Liver (tissue), 9 donors: ENCODE results near the gene OCA2. TPM values are rescaled to one million over a fixed set of nuclear protein-coding genes. Genes with fewer than 3 reads are reported as not detected.

Experiments used
- DNase-seq: peaks from one replicate; pipeline ENCODE4 v3.0.0-alpha.2; 2017; ENCODE audit warnings: low spot score
- H3K27ac ChIP-seq, 2 donors: one replicate each; pipeline ENCODE4 v1.7.0; 2013; ENCODE audit warnings: inconsistent platforms in 2 of 2, low read length in 2 of 2, control low read depth in 1 of 2, low read depth in 1 of 2, mild to moderate bottlenecking in 1 of 2
- H3K27me3 ChIP-seq, 4 donors: one replicate each; pipeline versions ENCODE4 v1.6.1 to v1.7.0; 2013; ENCODE audit warnings: low read length in 3 of 4, inconsistent platforms in 1 of 4, mild to moderate bottlenecking in 1 of 4, moderate library complexity in 1 of 4; ENCODE audit not compliant: control insufficient read depth in 4 of 4, insufficient read depth in 4 of 4
- H3K36me3 ChIP-seq, 4 donors: one replicate each; pipeline versions ENCODE4 v1.6.1 to v1.7.0; 2013; ENCODE audit warnings: low read length in 3 of 4, mild to moderate bottlenecking in 3 of 4, low read depth in 1 of 4, moderate library complexity in 1 of 4; ENCODE audit not compliant: control insufficient read depth in 4 of 4, insufficient read depth in 3 of 4
- H3K4me1 ChIP-seq, 4 donors: one replicate each; pipeline versions ENCODE4 v1.6.1 to v1.7.0; 2013; ENCODE audit warnings: low read length in 3 of 4, mild to moderate bottlenecking in 3 of 4, moderate library complexity in 1 of 4; ENCODE audit not compliant: control insufficient read depth in 4 of 4, insufficient read depth in 4 of 4
- H3K4me3 ChIP-seq, 3 donors: one replicate each; pipeline versions ENCODE4 v1.6.1 to v1.7.0; 2013; ENCODE audit warnings: low read length in 3 of 3, control low read depth in 1 of 3, low read depth in 1 of 3, mild to moderate bottlenecking in 1 of 3
- H3K9ac ChIP-seq, 2 donors: one replicate each; pipeline ENCODE4 v1.7.0; 2013; ENCODE audit warnings: low read length in 2 of 2, mild to moderate bottlenecking in 2 of 2, moderate library complexity in 2 of 2, control low read depth in 1 of 2, low read depth in 1 of 2
- H3K9me3 ChIP-seq, 4 donors: one replicate each; pipeline versions ENCODE4 v1.6.1 to v1.7.0; 2013; ENCODE audit warnings: low read length in 3 of 4; ENCODE audit not compliant: control insufficient read depth in 4 of 4
- ATF3 ChIP-seq: IDR thresholded peaks from 2 replicates; pipeline ENCODE4 v1.6.1; 2016; ENCODE audit warnings: antibody characterized with exemption
- CTCF ChIP-seq: fragments of 150-350 bp; IDR thresholded peaks from 2 replicates; pipeline ENCODE4 v1.5.1; 2017; ENCODE audit warnings: improper control_type of control experiment, low read depth, low read length; ENCODE audit not compliant: missing input control
- EGR1 ChIP-seq, 2 donors: IDR thresholded peaks; 2 replicates each; pipeline ENCODE4 v1.6.1; 2016 to 2018; ENCODE audit warnings: antibody characterized with exemption in 2 of 2, low read depth in 2 of 2
- FOXA1 ChIP-seq: IDR thresholded peaks from 2 replicates; pipeline ENCODE4 v1.6.1; 2016; ENCODE audit warnings: antibody characterized with exemption
- FOXA2 ChIP-seq: IDR thresholded peaks from 2 replicates; pipeline ENCODE4 v1.6.1; 2016; ENCODE audit warnings: antibody characterized with exemption
- HNF4A ChIP-seq, 2 donors: conservative IDR thresholded peaks; 2 replicates each; pipeline ENCODE4 v1.6.1; 2016; ENCODE audit warnings: antibody characterized with exemption in 2 of 2, mild to moderate bottlenecking in 2 of 2
- HNF4G ChIP-seq: IDR thresholded peaks from 2 replicates; pipeline ENCODE4 v1.6.1; 2016; ENCODE audit warnings: antibody characterized with exemption
- JUND ChIP-seq, 2 donors: IDR thresholded peaks; 2 replicates each; pipeline ENCODE4 v1.6.1; 2016; ENCODE audit warnings: antibody characterized with exemption in 2 of 2
- MAX ChIP-seq: IDR thresholded peaks from 2 replicates; pipeline ENCODE4 v1.6.1; 2016; ENCODE audit warnings: antibody characterized with exemption
- NR2F2 ChIP-seq: IDR thresholded peaks from 2 replicates; pipeline ENCODE4 v1.6.1; 2016; ENCODE audit warnings: antibody characterized with exemption
- RAD21 ChIP-seq, 2 donors: IDR thresholded peaks; 2 replicates each; pipeline ENCODE4 v1.6.1; 2016; ENCODE audit warnings: antibody characterized with exemption in 2 of 2, mild to moderate bottlenecking in 2 of 2
- REST ChIP-seq: IDR thresholded peaks from 2 replicates; pipeline ENCODE4 v1.6.1; 2016; ENCODE audit warnings: antibody characterized with exemption, mild to moderate bottlenecking
- RXRA ChIP-seq, 2 donors: IDR thresholded peaks; 2 replicates each; pipeline ENCODE4 v1.6.1; 2017 to 2018; ENCODE audit warnings: antibody characterized with exemption in 2 of 2, mild to moderate bottlenecking in 1 of 2
- TAF1 ChIP-seq: conservative IDR thresholded peaks from 2 replicates; pipeline ENCODE4 v1.6.1; 2016; ENCODE audit warnings: antibody characterized with exemption, mild to moderate bottlenecking
- YY1 ChIP-seq: IDR thresholded peaks from 2 replicates; pipeline ENCODE4 v1.6.1; 2016; ENCODE audit warnings: antibody characterized with exemption, mild to moderate bottlenecking
- ZBTB33 ChIP-seq: IDR thresholded peaks from 2 replicates; pipeline ENCODE4 v1.6.1; 2016; ENCODE audit warnings: antibody characterized with exemption
- WGBS: extraction: QIAGEN DNeasy Blood & Tissue Kit; methylation state at CpG from one replicate; pipeline ENCODE4 v1.1.7; 2013; 5-methylcytosine and 5-hydroxymethylcytosine counted together
- polyA plus RNA-seq, 2 donors: library from polyadenylated mRNA; stranded (reverse) in 1 of 2; unstranded in 1 of 2; fragments of 200-250 nt in 1 of 2; fragments of >200 nt in 1 of 2; fragmentation: Nextera tagmentation in 1 of 2; extraction: Ambion mirVana in 1 of 2; gene quantifications; one replicate each; pipeline versions ENCODE4 v1.2.1 to v1.2.3, GENCODE V29; 2013 to 2015
- total RNA-seq, 2 donors: library from RNA; depleted of rRNA; stranded (reverse); fragments of >200 nt; gene quantifications; one replicate each; pipeline ENCODE4 v1.2.3, GENCODE V29; 2014
- donor health status: healthy.
- donor health status: healthy.
- donor health status: healthy.
- donor health status: healthy.
- donor health status: healthy.

OCA2 gene
- total and polyA plus RNA-seq, 4 donors: 0.02 to 0.56 (median 0.15) TPM

DNA sequence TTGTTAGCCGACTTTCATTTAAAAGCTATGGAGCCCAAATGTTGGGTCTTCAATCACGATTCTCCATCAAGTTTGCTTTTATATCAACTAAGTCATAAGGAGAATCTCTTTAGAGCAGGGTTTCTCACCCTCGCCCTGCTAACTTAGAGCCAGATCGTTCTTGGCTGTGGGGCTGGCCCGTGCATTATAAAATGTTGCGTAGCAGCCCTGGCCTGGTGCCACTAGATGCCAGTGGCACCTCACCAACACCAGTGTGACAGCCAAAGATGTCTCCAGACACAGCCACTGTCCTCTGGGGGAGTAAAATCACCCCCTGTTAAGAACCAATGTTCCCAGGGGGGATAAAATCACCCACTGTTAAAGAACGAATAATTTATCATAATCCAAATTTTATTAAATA is 226.1 kb downstream of the OCA2 start:
- 86% methylated on average over 7 of the region's 7 CpGs for WGBS
- Histone ChIP-seq H3K27me3 (peaks cover 0 to 4% (median 0%) of the 10 kb centered on the region in 4 donors), H3K36me3 (no peaks in the 10 kb centered on the region), H3K27ac (no peak overlapping the region), H3K9me3 (no peaks in the 10 kb centered on the region), H3K4me1 (no peaks in the 10 kb centered on the region), H3K9ac (no peak overlapping the region), H3K4me3 (no peak overlapping the region)
- no peak for TF ChIP-seq ATF3
- no peak for TF ChIP-seq EGR1 (IDR thresholded peaks at IDR 0.05; ENCODE audit: low read depth in 2 of 2)
- TF ChIP-seq YY1: no peak
- no peak for TF ChIP-seq CTCF
- no peak for TF ChIP-seq FOXA1
- DNase-seq: no peak

DNA sequence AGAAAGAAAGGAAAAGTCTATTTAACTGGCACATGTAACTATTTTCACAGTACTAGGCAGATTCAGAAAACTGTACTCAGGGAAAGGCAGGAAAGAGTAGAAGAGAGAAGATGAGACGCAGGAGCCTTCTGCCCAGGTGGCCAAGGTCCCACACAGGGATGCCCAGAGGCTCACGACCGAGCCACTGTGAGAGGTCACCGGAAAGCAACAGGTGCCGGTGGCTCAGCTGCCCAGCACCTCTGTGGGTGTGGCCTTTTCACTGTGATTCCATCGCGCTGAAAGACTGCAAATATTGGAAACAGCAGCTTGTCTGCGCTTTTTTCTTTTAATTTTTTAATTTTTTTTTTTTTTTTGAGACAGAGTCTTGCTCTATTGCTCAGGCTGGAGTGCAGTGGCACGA is 226.8 kb downstream of the OCA2 start:
- Histone ChIP-seq H3K4me3 (no peak overlapping the region), H3K27me3 (peaks cover 0 to 4% (median 0%) of the 10 kb centered on the region in 4 donors), H3K9me3 (no peaks in the 10 kb centered on the region), H3K4me1 (no peaks in the 10 kb centered on the region), H3K27ac (no peak overlapping the region), H3K9ac (no peak overlapping the region), H3K36me3 (no peaks in the 10 kb centered on the region)
- no peak for DNase-seq
- WGBS: 88% methylated on average over 9 of the region's 9 CpGs
- no peak for TF ChIP-seq NR2F2
- TF ChIP-seq TAF1: no peak
- TF ChIP-seq EGR1 (IDR thresholded peaks at IDR 0.05; ENCODE audit: low read depth in 2 of 2): no peak
- no peak for TF ChIP-seq JUND (IDR thresholded peaks at IDR 0.05)
- no peak for TF ChIP-seq MAX
- no peak for TF ChIP-seq YY1
- TF ChIP-seq ZBTB33: no peak
- no peak for TF ChIP-seq HNF4G
- no peak for TF ChIP-seq FOXA2

DNA sequence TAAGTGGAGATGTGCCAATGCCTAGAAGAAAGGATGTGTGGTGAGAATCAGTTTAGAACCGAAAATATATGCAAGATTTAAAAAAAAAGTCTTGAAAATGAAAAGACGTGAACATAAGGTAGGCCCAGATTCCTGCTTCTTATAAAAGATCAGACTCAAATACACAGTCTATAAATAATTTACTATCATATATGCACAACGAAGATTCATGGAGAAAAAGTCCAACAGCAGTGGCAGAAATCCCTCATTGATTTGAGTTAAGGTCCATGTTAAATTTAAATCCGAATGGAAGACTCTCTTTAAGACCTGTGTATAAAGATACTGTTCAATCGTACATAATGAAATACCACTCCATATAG is 227.2 kb downstream of the OCA2 start:
- Histone ChIP-seq H3K9ac (no peak overlapping the region), H3K27me3 (peaks cover 0 to 4% (median 0%) of the 10 kb centered on the region in 4 donors), H3K9me3 (no peaks in the 10 kb centered on the region), H3K4me1 (no peaks in the 10 kb centered on the region), H3K4me3 (no peak overlapping the region), H3K36me3 (no peaks in the 10 kb centered on the region), H3K27ac (no peak overlapping the region)
- TF ChIP-seq TAF1: no peak
- no peak for TF ChIP-seq NR2F2
- TF ChIP-seq HNF4A (conservative IDR thresholded peaks at IDR 0.05): no peak
- no peak for TF ChIP-seq JUND (IDR thresholded peaks at IDR 0.05)
- TF ChIP-seq CTCF: no peak
- no peak for TF ChIP-seq EGR1 (IDR thresholded peaks at IDR 0.05; ENCODE audit: low read depth in 2 of 2)
- no peak for TF ChIP-seq RXRA (IDR thresholded peaks at IDR 0.05)
- TF ChIP-seq RAD21 (IDR thresholded peaks at IDR 0.05): no peak
- no peak for TF ChIP-seq FOXA2
- no peak for TF ChIP-seq REST
- no peak for TF ChIP-seq ATF3
- TF ChIP-seq FOXA1: no peak
- 79% methylated on average over 5 of the region's 5 CpGs for WGBS
- no peak for DNase-seq
